Measurements from ENCODE around the gene ALPL.

The ALPL gene

GRCh38 chr1:21584096-21584495 is 74.9 kb downstream of the ALPL start:
- DNase-seq: no peak

DNA sequence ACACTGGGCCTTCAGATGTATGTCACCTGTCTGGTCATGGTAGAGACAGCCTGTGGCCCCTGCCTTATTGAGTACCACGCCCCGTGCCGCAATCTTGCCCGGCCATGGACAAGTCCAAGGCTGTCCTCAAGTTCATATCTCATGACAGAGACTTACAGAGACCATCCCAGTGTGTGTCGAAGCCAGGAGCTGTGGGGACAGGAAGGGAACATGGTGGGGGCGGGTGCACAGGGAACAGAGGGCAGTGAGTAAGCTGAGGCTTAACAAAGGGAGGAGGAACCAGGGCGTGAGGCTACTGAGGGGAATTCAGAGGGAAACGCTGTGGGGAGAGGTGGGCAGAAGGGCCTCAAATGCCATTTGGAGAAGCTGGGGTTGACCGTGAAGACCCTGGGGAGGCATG is 75.8 kb downstream of the ALPL start:
- DNase-seq: no peak

DNA sequence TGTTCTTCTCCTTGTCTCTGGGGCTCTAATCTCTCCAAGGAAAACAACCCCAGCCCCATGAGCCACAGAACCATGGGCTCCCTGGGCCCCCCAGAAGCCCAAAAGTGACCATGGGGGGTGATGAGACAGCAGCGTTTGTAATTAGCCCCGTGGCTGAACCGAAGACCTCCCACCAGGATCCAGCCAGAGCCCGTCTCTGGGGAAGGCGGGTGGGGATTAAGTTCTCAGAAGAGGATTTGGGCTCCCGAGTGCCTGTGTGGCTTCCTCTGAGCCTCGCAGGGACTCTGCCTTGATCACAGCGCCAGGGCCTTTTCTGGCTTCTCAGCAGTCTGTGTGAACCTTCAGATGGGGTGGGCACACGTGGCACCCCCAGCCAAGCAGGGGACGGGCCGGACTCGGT is 77.0 kb downstream of the ALPL start:
- no peak for DNase-seq

GRCh38 chr1:21586846-21587601 is 77.8 kb downstream of the ALPL start:
- DNase-seq: no peak

DNA sequence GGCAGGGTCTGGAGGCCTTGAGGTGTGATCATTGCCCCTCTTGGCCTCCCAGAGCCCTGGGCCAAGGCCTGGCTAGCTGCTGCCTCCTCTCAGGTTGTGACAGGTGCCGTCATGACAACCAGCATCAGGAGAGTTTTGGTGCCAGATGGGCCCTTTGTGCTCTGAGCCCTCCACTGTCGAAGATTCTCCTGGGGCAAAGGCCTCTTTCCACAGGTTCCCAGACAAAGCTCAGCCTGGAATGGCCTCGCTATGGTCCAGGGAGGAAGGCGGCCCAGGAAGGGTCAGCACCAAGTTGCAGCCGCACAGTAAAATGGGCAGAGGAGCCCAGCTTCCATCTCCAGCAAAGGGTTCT is 78.4 kb downstream of the ALPL start:
- DNase-seq: no peak

- DNase-seq: no peak
These were observed 80.4 kb downstream of the ALPL start for GRCh38 chr1:21589618-21590017.

DNA sequence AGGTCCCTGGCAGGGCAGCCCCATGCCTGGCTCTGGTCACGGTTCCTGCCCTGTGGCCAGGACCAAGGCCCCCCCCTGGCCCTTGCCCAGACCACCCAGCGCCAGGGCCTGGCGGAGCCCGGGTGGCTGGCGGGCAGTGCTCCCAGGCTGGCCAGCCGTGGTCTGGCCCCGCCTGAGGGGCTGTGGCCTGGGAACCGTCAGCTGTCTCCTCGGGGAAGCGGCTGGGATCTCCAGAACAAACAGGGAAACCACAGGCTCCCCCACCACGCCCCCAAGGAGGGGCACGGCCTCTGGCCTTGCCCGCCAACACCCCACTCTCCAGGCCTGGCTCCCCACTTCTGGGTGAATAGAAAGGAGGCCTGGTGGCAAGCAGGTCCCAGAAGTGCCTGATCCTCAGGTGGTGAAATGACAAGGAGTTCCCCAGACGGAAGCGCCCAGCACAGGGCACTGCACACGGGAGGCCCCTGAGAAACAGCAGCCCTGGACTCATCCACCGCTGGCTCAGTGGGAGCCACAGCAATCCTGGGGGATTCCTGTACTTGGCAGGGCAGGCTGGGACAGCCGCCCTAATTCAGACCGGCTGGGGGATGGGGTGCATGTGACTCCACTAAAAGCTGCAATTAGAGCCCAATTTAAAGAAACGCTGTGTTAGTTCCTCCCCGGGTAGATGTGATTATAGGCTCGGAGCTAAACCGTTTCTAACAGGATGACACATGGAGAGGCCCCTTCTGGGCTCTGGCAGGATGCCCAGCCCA is 81.1 kb downstream of the ALPL start:
- DNase-seq: no peak

DNA sequence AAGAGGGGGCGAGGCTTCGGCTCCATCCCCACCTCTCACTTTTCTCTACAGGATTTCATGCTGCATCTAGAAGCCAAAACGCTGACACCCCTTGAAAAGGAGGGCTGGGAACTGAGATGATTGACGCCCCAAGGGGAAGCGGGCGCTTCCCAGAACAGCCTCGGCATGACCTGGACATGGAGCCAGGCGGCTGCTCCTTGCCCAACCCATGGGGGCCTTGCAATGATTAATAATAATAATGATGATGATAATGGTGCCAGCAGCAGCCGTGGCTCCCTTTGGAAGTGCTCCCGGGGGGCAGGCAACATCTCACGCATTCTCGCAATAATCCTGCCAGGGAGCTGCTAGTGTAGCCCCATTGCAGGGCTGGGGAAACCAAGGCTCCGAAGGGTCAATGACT is 81.7 kb downstream of the ALPL start:
- no peak for DNase-seq

DNA sequence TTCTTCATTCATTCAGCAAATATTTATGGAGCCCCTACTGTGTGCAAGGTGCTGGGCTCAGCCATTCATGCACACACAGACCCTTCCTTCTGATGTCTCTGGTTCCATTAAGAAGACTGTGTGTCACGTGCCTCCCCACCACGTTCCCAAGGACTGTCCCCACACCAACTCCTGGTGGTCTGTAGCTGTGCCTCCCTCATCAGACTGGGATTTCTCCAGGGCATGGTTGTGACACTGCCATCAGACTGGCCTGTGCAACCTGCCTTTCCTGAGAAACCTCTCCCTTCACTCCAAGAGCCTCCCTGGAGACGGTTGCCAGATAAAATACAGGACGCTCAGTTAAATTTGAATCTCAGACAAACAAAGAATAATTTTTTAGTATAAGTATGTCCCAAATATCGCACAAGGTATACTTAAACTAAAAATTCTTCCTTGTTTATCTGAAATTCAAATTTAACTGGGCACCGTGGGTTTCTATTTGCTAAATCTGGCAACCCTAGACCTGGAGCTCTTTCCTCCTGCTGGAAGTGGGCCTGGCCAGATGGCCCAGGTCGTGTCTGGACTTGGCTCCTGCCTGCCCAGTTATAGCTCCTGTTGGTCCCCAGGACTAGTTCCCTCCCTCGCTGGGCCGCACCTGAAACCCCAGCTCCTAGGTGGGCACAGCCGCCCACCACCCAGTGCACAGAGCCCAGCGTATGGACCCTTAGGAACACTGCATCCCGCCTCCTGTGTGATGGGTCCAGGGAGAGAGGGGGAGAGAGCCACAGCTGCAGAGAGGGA is 83.1 kb downstream of the ALPL start:
- no peak for DNase-seq

DNA sequence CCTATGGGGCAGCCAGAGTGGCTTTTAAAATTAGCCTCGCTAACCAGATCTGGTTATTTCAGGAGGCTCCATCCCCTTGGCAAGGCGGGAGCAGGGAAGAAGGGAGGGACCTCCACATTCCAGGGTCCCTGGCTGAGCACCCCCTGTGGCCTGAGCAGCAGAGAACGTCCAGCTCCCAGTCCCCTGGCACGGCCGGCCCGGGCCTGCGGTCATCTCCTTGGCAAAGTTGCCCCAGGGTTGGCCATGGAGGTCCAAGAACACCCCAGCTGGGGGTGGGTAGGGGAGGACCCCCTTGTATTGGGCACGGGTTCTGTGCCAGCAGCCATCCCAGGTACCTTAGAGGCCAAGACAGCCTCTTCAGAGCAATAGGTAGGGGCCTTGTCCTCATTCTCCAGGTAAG is 84.0 kb downstream of the ALPL start:
- DNase-seq: no peak

GRCh38 chr1:21594501-21594900 is 85.3 kb downstream of the ALPL start:
- no peak for DNase-seq

- no peak for DNase-seq
These were observed 86.0 kb downstream of the ALPL start for GRCh38 chr1:21594935-21595897.

- no peak for DNase-seq
These were observed 87.0 kb downstream of the ALPL start for GRCh38 chr1:21596174-21596573.

DNA sequence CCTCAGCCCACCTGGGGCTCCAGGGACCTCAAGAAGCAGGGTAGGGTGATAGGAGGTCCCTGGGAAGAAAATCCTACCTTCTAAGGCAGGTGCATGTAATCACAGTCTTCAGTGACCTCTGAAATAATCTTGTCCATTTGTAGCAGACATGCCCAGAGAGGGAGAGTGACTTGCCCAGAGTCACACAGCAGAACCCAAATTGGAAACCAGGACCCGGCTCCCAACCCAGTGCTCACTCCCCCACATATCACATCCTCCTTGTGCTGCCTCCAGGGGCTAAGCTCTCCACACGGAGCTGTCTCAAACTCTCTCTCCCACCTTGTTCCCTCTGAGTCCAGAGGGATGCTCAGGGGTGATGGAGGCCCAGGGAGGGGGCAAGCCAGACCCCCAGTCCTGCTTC is 87.4 kb downstream of the ALPL start:
- no peak for DNase-seq

GRCh38 chr1:21597753-21598152 is 88.5 kb downstream of the ALPL start:
- DNase-seq: no peak

DNA sequence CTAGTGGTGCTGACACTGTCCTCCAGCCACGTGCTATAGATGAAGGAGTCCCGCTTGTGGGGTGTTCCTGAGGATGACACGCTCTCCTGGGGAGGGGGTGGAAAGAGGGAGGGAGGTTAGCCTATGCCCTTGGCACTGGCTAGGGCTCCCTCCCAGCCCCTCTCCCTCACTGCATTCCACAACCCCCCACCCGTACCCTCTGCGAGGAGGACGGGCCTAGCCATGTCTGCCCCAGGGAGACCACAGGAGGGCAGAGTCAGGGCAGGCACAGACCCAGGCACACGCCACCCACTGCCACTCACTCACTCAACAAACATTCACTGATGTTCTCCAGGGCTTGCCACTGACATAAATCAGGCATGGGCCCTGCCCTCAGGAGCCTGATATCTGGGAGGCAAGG is 89.2 kb downstream of the ALPL start:
- no peak for DNase-seq

DNA sequence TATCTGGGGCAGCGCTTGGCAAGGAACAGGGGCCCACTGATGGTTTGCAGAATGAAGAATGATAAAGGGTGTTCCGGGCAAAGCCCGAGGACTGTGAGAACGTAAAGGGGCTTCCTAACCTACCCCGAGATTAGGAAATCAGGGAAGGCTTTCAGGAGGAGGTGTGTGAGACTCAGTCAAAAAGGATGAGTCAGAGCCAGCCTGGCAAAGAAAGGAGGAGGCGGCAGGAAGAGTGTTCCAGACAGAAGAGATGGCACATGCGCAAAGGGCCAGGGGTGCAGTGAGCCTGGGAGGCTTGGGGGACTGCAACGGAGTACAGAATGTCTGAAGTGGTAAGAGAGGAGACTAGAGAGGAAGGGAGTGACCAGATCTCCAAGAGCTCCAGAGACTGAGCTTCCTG is 89.7 kb downstream of the ALPL start:
- no peak for DNase-seq

GRCh38 chr1:21599402-21599801 is 90.2 kb downstream of the ALPL start:
- DNase-seq: no peak

- DNase-seq: no peak
These were observed 92.2 kb downstream of the ALPL start for GRCh38 chr1:21601278-21602048.

- DNase-seq: no peak
These were observed 94.2 kb downstream of the ALPL start for GRCh38 chr1:21603177-21604138.
